Uterus (tissue), 4 donors: ENCODE measurements around the gene UBQLN1. TPM values are rescaled to one million over a fixed set of nuclear protein-coding genes. Genes with fewer than 3 reads are reported as not detected.

Experiments used
- DNase-seq, 2 donors: peaks; one replicate each; pipeline ENCODE4 v3.0.0-alpha.2; 2019 to 2020
- H3K27ac ChIP-seq, 2 donors: fragments of 200-600 bp; sonication (generic); 1 replicate in 1 of 2; 2 replicates in 1 of 2; pipeline ENCODE4 v1.5.1; 2016 to 2018
- H3K27me3 ChIP-seq, 2 donors: fragments of 200-600 bp; sonication (generic); one replicate each; pipeline ENCODE4 v1.5.1; 2018 to 2019; ENCODE audit warnings: control low read depth in 1 of 2
- H3K36me3 ChIP-seq, 2 donors: fragments of 200-600 bp; sonication (generic); one replicate each; pipeline ENCODE4 v1.5.1; 2019; ENCODE audit warnings: control low read depth in 1 of 2
- H3K4me1 ChIP-seq, 2 donors: fragments of 200-600 bp; sonication (generic); one replicate each; pipeline ENCODE4 v1.5.1; 2018 to 2019; ENCODE audit warnings: control low read depth in 1 of 2
- H3K4me3 ChIP-seq, 2 donors: fragments of 200-600 bp; sonication (generic); 1 replicate in 1 of 2; 2 replicates in 1 of 2; pipeline ENCODE4 v1.5.1; 2018 to 2019; ENCODE audit warnings: mild to moderate bottlenecking in 1 of 2
- H3K9me3 ChIP-seq, 2 donors: fragments of 200-600 bp; sonication (generic); one replicate each; pipeline ENCODE4 v1.5.1; 2019; ENCODE audit warnings: control low read depth in 1 of 2
- CTCF ChIP-seq, 4 experiments: fragments of 200-600 bp in 2 of 4; fragments of 450-650 bp in 2 of 4; sonication (generic) in 2 of 4; IDR thresholded peaks; one replicate each; pipeline ENCODE4 v1.5.1; 2016 to 2019; ENCODE audit warnings: antibody characterized with exemption in 4 of 4, mild to moderate bottlenecking in 2 of 4, moderate library complexity in 1 of 4
- POLR2A ChIP-seq, 2 donors: fragments of 450-650 bp; IDR thresholded peaks; one replicate each; pipeline ENCODE4 v1.6.1; 2016; ENCODE audit warnings: antibody characterized with exemption in 2 of 2, mild to moderate bottlenecking in 1 of 2, moderate library complexity in 1 of 2
- intact Hi-C: fragments of 100-400 bp; cut with DNase I; formaldehyde crosslinking; loops from one replicate; pipeline ENCODE4 v1.15.1; 2023; ENCODE audit warnings: low total_unique reads
- total RNA-seq, 4 donors: library from RNA; depleted of rRNA in 3 of 4; stranded (reverse); fragments of >200 nt in 3 of 4; gene quantifications; one replicate each; pipeline versions ENCODE4 v1.1.0 to v1.2.4, GENCODE V29; 2014 to 2023
- donor health status: DM: yes; HTN: yes; CAD: no.

UBQLN1 gene
- total RNA-seq, 4 donors from 2014 or later: 66.8 to 155 (median 98.1) TPM

GRCh38 chr9:83671451-83671850, 36.3 kb downstream of the UBQLN1 start:
- DNase-seq: no peak
- H3K36me3 ChIP-seq: no peaks in the 10 kb centered on the region
- TF ChIP-seq POLR2A (IDR thresholded peaks at IDR 0.05) (no peak), CTCF (IDR thresholded peaks at IDR 0.05) (no peak)
- no peaks in the 10 kb centered on the region for H3K4me1 ChIP-seq
- intact Hi-C loops: no loop called here
- H3K27me3 ChIP-seq: no peaks in the 10 kb centered on the region
- no peak overlapping the region for H3K4me3 ChIP-seq
- no peaks in the 10 kb centered on the region for H3K9me3 ChIP-seq
- no peak overlapping the region for H3K27ac ChIP-seq

GRCh38 chr9:83670381-83670780, 37.4 kb downstream of the UBQLN1 start:
- Histone ChIP-seq H3K27me3 (no peaks in the 10 kb centered on the region), H3K27ac (no peak overlapping the region), H3K4me1 (no peaks in the 10 kb centered on the region), H3K4me3 (no peak overlapping the region), H3K9me3 (no peaks in the 10 kb centered on the region), H3K36me3 (no peaks in the 10 kb centered on the region)
- DNase-seq: no peak
- intact Hi-C loops: no loop called here
- no peak for TF ChIP-seq CTCF (IDR thresholded peaks at IDR 0.05)
- TF ChIP-seq POLR2A (IDR thresholded peaks at IDR 0.05): no peak

- TF ChIP-seq CTCF (IDR thresholded peaks at IDR 0.05) (no peak), POLR2A (IDR thresholded peaks at IDR 0.05) (no peak)
- Histone ChIP-seq H3K27ac (no peak overlapping the region), H3K4me3 (no peak overlapping the region), H3K4me1 (no peaks in the 10 kb centered on the region), H3K9me3 (no peaks in the 10 kb centered on the region), H3K27me3 (no peaks in the 10 kb centered on the region), H3K36me3 (no peaks in the 10 kb centered on the region)
- intact Hi-C loops: no loop called here
- DNase-seq: no peak
Observed at GRCh38 chr9:83669067-83669466, 38.7 kb downstream of the UBQLN1 start.

- TF ChIP-seq CTCF (IDR thresholded peaks at IDR 0.05) (no peak), POLR2A (IDR thresholded peaks at IDR 0.05) (no peak)
- Histone ChIP-seq H3K27ac (no peak overlapping the region), H3K27me3 (no peaks in the 10 kb centered on the region), H3K36me3 (no peaks in the 10 kb centered on the region), H3K4me1 (no peaks in the 10 kb centered on the region), H3K9me3 (no peaks in the 10 kb centered on the region), H3K4me3 (no peak overlapping the region)
- intact Hi-C loops: no loop called here
- DNase-seq: no peak
Observed at GRCh38 chr9:83665580-83666200, 42.1 kb downstream of the UBQLN1 start.

- no peaks in the 10 kb centered on the region for H3K36me3 ChIP-seq
- no peak for DNase-seq
- no peak overlapping the region for H3K27ac ChIP-seq
- TF ChIP-seq CTCF (IDR thresholded peaks at IDR 0.05): no peak
- no peak for TF ChIP-seq POLR2A (IDR thresholded peaks at IDR 0.05)
- no peaks in the 10 kb centered on the region for H3K4me1 ChIP-seq
- intact Hi-C loops: no loop called here
- H3K27me3 ChIP-seq: no peaks in the 10 kb centered on the region
- no peak overlapping the region for H3K4me3 ChIP-seq
- H3K9me3 ChIP-seq: no peaks in the 10 kb centered on the region
Observed at GRCh38 chr9:83662933-83663332, 44.8 kb downstream of the UBQLN1 start.
